ENCODE data around the gene PPP3CA.
A peak's percentile ranks its signal among the peaks of the same experiment; 100 is the strongest.
"Not testable (repeated sequence)": the region's sequence is repeated elsewhere in the genome, so short reads cannot be mapped to it uniquely, and the experiment has no call there.

Gene PPP3CA

DNA sequence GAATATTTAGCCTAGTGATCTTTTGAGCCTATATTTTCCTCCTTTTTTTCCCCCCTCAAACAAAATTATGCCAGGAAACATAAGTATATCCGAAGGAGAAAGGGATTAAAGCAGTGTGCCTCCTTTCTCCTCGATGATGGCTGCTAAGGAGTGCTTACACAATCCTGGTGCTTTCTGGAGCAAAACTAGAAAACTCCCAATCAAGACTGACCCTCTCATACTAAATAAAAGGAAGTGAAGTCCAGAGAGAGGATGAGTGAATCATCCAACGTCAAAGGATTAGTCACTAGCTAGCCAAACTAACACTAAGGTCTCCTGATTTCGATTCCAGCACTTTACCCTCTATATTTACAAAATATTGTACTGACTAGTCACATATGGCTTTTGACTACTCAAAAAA lies 146.8 kb downstream of the PPP3CA start:
- peak; percentile 85 for DNase-seq

DNA sequence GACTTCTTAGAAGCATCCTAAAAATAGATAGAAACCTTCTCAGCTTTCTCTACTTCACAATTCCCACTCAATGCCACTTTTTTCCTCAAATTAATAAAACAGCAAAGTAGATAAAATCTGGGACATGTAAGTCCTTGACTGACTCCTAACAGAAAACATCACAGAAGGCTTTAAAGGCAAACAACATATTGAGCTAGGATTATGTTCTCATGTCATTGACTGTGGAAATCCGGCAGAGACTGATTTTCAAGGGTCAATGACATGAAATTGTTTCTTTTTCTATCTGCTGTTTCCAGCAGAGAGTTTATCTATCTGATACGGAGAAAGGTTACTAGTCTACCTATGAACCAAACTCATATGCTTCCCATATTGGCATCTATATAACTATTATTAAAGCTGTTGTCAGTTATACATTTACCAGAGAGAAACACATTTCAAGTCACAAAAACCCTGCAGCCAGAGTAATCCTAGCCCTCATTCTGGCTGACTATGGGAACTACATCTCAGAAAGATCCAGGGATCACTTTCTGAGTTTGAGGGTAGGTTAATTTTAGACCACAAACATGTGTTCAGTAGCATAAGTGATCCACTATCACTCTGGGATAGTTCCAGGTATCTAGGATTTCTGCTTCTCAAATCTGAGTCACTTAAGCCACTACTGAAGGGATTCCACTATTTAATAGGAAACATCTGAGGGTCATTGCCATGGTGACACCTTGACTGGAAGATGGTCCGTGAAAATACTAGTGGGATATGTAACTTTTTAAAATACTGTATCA lies 147.6 kb downstream of the PPP3CA start:
- DNase-seq, result peak; percentile 63

DNA sequence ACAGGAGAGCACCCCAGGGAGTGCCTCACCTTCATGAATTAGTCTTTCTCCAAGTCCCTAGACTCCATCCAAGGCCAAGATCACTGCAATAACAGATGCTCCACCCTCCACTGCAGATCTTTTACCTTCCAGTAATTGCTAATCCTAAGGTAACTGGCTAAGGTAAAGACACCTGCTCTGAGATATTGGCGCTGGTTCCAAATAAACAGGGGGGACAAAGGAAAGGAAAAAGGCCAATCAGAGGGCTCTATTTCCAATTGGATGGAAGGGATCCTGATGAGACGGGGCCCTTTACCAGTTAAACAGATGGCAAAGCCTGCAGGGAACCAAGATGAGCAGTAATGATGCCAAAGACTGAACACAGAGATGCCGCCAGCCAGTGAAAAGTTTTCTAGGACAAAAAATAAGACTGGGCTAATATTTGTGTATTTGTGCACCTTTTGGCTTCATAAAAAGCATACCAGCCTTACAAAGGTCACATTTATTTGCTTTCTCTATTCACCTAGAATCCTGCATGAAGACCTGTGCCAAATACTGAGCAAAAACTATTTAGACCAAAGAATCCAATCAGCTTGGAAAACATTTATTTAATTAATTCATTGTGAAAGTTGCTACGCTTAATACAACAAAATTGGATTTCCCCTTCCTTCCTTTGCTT lies 148.5 kb downstream of the PPP3CA start:
- DNase-seq, result no peak

DNA sequence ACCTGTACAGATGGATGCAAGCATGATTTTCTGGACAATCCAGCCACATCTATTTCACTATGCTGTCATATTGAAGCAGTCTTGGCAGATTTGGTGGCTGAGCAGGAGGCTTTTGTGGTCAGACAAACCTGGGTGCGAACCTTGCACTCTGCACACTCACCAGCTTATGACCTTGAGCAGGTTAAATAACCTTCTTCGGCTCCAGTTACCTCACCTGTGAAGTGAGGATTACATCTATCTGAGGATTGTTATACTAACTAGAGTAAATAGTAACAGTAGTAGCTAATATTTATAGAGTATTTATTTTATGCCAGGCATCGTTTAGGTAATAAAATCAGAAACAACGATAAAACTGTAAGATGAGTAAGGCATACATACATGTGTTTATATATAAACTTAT lies 150.0 kb downstream of the PPP3CA start:
- DNase-seq, result no peak

DNA sequence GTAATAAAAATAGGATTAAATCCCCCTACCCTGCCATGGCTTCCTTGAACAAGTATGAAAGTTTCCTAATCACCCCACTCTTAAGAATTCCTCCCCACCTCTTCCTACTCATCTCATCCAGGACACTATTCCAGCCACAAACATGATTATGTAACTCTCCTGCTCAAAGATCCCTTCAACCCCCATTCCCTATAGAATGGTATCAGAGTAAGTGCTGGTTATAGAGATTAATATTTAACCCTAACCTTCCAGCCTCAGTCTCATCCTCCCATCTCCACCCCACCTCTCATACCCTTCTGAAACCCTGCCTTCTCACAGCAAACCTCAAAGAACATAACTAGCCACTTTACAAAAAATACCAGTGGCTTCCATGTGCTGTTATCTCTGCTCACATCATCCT lies 155.1 kb downstream of the PPP3CA start:
- DNase-seq, result no peak

DNA sequence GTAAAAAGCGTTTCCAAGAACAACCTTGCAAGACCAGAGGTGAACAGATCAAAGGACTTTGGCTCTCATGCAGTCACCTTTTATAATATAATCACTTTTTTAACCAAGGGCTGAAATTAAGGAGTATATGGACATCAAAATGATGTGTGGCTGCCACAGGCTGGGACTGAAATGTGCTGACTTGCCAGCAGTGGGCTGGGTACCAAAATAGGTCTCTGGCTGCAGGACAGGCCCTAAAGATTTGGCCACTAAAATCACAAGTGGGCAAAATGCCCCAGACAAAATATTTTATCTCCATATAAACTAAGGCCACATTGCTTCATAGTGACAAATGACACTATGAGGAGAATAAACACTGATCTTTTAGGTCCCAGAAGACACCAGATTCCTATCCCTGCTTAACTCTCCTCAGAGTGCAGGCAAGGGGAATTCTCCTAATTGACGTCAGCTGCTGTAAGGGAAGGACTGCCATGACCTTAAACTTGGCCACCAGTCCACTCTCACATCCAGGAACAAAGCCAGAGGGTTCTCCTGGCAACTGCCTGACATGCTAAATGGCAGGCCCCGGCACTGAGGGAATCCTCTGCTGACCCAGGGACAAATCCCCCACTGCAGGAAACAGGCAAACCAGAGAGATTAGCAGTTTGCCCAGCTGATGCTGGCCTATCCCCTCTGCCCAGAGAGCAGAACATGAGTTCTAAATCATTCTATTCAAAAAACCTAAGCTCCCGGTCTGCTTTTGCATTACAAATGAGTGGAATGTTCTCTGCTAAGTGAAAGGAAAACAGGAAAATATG lies 155.8 kb downstream of the PPP3CA start:
- peak; percentile 50 for DNase-seq

DNA sequence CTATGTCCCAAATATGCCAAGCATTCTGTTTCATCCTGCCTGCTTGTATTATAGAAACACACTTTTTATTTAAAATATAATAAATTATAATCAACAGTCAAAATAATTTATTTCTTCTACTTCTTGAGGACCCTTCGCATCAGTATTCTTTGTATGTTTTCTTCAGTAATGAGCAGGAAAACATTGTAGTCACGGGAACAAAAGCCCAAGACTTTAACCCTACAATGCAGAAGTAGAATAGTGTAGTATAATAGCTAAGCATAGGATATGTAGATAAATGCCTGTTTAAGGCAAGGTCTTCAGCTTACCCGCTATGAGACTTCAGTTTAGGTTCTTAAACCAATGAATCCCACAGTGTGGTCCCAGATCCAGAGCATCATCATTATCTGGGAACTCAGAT lies 156.6 kb downstream of the PPP3CA start:
- DNase-seq, result no peak

DNA sequence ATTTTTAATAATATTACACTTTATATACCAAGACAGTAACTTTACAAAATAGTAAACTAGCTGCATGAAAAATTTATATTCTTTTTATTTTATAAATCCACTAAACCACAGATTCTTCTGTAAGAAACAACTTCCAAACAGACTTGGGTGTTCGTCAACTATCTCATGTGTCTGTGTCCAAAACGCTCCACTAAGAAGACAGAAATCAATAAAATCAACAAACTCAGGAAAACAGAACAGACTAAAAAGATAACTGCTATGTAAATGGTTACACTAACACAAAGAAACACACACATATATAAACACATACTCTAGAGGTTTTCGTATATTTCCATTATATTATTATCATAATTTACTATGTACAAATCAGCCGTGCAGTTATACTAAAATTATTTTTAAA lies 158.4 kb downstream of the PPP3CA start:
- no peak for DNase-seq

DNA sequence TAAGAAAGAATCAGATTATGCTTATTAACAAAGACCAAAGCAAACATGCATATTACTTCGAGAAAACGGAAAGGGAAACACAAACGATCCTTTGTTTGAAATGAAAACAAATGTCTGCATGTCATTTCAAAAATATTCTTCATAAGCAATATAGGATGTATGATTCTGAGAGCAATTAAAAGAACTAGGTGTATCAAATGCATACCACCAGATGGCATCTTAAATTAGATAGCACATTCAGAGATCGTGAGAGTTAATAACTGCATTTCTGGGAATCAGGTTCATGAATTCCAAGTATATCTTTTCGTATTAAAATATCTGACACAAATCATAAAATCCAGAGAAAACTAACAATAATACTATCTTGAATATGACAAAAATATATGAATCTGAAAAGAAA lies 159.5 kb downstream of the PPP3CA start:
- DNase-seq, result no peak

DNA sequence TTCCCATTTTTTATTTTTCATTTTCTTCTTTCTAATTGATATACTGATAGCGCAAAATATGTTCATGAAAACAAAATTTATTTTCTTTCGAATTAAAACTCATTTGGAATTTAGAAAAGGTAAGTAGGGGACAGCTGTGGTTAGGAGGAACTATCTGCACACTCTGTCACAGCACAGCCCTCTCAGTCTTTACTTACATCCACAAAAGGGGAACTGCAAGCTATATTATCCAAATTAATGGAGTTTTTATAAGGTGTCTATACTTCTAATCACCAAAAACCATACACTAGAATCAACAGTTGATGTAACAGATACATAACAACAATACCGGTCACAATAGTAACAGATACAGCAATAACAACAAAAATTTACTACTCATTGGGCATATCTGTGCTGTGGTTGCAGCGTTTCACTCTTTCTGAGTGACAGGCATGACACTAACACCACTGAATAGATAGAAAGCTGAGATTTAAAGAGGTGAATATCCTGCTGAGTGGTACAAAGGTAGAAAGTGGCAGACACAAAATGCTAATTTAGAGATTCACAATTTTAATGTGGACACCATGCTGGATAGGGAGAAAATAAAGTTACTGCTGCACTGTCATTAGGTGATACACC lies 160.7 kb downstream of the PPP3CA start:
- DNase-seq, result no peak

DNA sequence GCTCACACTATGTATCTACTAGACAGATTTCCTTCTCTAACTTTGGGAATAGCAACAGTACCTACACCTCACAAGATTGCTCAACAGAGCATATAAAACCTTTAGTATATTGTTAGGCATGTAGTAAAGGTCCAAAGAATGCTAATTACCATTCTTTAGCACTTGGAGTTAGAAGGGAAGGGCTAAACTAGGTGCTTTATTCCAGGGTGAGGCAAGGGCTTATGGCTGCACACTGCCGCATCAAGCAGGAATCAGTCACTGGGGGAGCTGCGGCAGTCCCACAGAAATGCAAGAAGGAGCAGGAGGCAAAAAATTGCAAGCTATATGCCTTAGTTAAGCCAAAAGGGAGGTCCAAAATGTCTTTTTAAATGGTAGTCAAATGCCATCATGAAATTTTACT lies 162.7 kb downstream of the PPP3CA start:
- DNase-seq, result no peak

DNA sequence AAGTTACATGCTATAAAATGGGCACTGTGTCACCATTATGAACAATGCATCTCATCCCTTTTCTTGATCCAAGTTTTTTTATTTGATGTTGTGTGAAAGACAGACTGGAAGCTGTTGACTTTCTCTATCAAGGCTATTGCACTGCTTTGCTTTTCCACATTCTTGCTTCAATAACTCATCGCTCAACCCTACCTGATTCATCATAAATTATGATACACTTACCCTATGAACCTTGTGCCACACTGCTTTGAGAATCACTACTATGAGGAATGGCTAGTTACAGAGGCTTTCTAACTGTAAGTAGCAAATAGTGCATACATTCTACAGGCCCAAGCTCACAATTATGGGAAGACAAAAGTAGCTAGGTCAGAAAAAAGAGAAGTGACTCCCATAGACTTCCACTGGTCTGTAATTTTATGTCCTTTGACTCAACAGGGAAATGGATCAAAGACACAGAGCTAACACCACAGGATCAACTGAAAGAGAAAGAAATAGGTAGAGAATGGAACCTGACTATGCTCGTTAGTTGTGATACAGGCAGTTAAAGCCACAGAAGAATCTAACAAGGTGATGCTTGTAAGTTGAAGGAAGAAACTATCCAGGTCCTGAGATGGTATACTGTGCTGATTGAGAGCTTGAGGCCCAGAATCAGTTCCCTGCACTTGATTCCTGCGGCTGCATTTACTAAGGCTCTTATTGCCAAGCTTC lies 163.5 kb downstream of the PPP3CA start:
- DNase-seq, result peak; percentile 23

DNA sequence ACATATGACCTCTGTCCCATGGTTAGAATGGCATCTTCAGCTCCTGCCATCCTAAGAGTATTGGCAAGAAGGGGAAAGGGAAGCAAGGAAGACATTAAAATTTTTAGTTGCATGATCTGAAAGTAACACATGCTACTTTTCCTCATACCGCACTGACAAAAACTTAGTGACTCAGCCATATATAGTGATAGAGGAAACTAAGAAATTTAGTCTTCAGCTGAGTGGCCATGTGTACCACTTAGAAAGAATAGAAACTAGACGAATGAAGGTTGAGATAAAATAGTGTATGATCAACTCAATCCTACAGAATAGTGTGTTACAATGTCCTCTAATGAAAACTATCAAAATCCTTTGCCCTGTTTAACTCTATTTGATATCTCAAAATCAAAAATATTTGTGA lies 164.1 kb downstream of the PPP3CA start:
- DNase-seq, result no peak

DNA sequence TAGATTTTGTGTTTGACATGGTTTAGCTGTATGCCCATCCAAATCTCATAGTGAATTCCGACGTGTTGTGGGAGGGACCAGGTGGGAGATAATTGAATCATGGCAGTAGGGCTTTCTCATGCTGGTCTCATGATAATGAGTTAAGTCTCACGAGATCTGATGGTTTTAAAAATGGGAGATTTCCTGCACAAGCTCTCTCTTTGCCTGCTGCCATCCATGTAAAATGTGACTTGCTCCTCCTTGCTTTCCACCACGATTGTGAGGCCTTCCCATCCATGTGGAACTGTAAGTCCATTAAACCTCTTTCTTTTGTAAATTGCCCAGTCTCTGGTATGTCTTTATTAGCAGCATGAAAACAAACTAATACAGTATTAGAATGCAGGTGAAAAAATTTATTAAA lies 164.6 kb downstream of the PPP3CA start:
- not testable (repeated sequence) for DNase-seq

DNA sequence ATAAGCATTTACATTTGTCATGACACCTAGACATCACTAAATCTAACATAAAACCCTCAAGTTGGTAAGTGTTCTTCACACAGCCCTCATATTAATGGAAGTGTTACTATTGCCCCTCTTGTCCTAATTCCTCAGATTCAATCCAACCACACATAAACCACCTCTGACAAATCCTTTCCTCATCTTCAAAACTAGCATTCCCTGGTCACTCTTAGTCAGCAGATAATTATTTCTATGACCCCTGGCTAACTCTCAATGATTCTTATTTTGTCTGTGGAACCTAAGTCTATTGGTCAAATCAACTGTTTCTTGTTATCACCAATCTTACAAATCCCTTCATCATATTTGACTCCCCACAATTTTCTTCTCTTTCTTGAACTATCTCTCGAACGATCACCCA lies 168.6 kb downstream of the PPP3CA start:
- peak; percentile 62 for DNase-seq

DNA sequence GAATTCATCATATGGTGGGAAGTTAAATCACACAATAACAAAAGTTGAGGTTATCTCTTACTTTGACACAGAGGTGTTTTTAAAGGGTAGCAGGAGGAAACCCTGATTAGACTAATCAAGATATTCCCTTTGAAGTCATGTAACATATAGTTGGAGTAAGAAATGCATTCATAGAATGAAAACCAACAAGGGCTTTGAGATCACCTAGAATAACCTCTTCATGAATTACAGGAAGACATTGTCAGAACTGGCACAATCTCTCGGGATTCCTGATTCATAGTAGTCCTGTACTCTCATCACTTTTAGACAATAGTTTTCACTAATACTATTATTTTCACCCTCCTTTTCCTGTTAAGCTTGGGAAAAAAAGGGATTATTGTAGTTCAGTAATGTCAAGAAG lies 170.2 kb downstream of the PPP3CA start:
- DNase-seq, result no peak

DNA sequence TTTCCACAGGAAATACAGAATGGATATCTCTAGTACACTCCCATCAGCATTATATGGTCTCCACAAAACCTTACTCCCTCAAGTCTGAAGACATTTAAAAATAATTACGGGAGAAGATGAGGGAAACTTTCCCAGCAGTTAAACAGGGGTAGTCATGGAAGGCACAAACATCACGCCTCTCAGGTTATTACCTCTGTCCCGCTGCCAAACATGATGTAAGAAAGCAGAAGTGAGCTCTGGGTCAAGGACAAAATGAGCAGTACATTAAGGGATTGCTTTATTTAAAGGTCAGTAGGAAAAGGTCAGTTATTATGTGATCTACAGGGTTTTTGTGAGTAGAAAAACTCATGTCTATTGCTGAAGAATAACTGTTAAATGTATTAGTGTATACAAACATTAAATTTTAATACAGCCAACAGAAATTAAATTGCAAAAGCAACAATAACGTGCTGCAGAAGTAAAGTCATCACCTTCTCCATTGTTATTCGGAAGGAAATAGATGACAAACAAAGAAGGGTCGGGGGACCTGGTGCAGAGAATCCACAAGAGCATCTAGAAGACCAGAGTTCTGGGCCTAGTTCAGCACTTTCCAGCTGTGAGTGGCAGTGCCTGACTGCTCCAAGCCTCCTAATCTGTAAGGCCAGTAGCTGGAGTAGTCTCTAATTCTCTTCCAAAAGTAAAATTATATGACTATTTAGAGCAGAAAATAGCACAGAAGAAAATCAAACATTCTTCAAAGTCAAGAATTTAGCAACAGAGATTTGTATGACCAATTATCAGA lies 171.2 kb downstream of the PPP3CA start:
- DNase-seq, result no peak

DNA sequence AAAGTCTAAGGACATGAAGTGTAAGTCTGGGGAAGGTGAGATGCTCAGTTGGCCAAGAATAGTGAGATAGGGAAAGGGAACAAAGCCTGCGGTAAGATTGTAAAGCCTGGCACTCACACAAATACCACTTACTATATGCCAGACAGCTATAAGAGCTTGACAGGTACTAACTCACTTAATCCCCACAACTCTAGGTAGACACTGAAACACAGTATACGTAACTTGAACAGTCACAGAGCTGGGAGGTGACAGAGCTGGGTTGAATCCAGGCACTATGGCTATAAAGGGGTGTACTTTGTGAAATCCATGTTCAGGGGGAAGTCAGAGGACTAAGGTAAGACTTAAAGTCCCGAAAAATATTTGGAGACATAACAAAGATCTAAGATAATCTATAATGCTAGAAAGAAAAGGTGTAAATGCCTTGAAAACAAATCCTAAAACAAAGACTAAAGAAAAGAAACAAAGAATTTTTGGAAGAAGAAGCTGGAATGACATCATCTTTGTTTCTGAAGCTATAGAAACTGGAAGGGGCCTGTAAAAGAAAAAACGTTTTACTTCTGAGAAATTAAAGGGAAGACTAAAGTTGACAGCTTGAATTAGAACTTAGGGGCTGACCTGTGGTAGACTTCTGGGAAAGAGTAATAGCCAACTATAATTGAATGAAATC lies 172.5 kb downstream of the PPP3CA start:
- DNase-seq, result no peak

DNA sequence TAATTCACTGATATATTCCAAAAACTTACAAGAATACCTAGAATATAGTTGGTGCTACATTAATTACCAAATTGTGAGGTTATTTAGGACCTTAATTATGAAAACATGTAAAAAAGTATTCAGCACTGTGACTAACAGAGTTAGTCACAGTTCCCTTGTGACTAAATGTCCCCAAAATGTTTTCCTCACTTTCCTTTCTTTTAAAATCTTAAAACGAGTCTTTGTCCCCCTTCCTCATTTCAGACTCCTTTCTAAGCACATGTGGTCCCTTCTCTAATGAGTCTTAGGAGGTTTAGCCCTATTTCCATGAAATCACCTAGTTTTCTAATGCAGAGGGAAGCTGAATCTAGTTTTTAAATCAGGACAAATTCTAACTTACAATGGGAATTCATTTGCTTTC lies 175.0 kb downstream of the PPP3CA start:
- DNase-seq, result no peak

DNA sequence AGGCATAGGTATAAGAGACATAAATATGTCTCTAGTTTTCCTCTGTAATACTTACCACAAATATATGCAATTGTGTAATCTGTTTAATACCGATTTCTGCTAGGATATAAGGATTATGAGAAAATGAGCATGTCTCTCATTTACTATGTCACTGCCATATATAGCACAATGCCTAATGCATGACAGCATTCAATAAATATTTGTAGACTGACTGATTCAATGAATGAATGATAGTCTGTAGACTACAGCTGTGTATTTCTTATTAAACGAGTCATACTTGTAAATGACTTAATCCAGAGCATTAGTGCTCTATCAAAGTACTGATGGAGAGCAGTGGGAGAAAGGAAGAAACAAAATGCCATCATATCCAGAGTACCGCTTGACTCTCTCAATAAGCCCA lies 175.6 kb downstream of the PPP3CA start:
- DNase-seq, result peak; percentile 70

Data from fibroblast of skin of right quadriceps (primary cell).